Fibroblast of the conjunctiva (primary cell): Measurements from ENCODE around the gene CDK11A.
"Not testable (repeated sequence)": the region's sequence is repeated elsewhere in the genome, so short reads cannot be mapped to it uniquely, and the experiment has no call there.

Source experiments
- DNase-seq: peaks from one replicate; pipeline ENCODE4 v3.0.0-alpha.2; 2010; ENCODE audit warnings: low read depth

Gene CDK11A

GRCh38 chr1:1721201-1721600, 3.0 kb downstream of the CDK11A start:
- DNase-seq, result no peak

DNA sequence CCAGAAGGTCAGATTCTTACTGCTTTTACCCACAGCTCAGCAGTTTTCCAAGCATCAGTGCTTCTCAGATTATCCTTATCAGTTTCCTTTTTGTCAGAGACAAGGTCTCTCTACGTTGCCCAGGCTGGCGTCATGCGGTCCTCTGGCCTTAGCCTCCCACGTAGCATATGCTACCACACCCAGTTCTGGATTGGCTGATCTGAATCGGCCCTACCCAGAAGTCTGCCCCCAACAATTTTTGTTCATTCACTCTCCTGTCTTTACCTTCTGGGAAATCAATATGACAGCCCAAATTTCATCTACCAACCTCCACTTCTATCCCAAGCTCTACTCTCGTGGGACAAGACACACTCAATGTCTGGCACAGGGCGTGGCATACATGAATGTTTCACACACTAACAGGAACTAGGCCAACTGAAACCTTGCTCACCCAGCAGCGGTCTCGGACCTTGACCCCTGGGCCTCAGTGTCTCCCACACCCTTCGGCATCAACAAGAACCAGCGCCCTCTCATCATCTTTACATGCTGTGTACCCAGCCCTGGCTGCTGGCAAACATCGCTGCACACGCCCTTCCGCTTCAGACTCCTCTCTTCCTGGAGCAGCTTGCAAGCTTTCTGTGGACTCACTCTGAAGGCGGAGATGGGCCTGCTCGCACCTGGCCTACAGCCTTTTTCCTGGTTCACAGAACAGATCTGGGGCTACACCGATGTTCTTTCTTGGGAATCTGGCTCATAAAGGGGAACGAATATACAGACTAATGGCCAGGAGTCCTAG, 8.9 kb downstream of the CDK11A start:
- not testable (repeated sequence) for DNase-seq

DNA sequence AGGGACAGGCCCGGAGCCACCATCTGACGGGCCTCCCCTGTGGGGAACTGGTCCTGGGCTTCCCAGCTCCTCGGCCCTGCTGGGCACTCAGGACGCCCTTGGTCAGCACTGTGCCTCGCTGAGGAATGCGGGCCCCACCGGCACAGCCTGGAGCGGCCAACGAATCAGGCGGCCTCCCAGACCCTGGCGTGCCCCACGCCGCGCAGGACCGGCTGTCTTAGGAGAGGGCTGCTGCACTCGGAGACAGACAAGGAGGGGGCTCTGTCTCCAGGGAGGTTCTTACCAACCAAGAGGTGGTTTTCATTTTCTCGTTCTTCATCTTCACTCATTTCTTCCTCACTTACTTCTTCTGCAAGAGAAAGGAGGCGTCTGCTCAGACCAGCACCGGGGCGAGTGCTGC, 16.3 kb downstream of the CDK11A start:
- not testable (repeated sequence) for DNase-seq

GRCh38 chr1:1707241-1707640, 16.9 kb downstream of the CDK11A start:
- DNase-seq, result not testable (repeated sequence)

GRCh38 chr1:1705623-1706022, 18.5 kb downstream of the CDK11A start:
- not testable (repeated sequence) for DNase-seq

GRCh38 chr1:1704284-1704957, 19.7 kb downstream of the CDK11A start:
- DNase-seq, result not testable (repeated sequence)

GRCh38 chr1:1703796-1704195, 20.4 kb downstream of the CDK11A start:
- no peak for DNase-seq

GRCh38 chr1:1702506-1702905, 21.7 kb downstream of the CDK11A start:
- not testable (repeated sequence) for DNase-seq

GRCh38 chr1:1700557-1700956, 23.6 kb downstream of the CDK11A start:
- DNase-seq, result not testable (repeated sequence)

GRCh38 chr1:1700067-1700466, 24.1 kb downstream of the CDK11A start:
- not testable (repeated sequence) for DNase-seq

- not testable (repeated sequence) for DNase-seq
Measured at GRCh38 chr1:1699061-1699460, 25.1 kb downstream of the CDK11A start.

GRCh38 chr1:1697358-1698183, 26.6 kb downstream of the CDK11A start:
- DNase-seq, result not testable (repeated sequence)

DNA sequence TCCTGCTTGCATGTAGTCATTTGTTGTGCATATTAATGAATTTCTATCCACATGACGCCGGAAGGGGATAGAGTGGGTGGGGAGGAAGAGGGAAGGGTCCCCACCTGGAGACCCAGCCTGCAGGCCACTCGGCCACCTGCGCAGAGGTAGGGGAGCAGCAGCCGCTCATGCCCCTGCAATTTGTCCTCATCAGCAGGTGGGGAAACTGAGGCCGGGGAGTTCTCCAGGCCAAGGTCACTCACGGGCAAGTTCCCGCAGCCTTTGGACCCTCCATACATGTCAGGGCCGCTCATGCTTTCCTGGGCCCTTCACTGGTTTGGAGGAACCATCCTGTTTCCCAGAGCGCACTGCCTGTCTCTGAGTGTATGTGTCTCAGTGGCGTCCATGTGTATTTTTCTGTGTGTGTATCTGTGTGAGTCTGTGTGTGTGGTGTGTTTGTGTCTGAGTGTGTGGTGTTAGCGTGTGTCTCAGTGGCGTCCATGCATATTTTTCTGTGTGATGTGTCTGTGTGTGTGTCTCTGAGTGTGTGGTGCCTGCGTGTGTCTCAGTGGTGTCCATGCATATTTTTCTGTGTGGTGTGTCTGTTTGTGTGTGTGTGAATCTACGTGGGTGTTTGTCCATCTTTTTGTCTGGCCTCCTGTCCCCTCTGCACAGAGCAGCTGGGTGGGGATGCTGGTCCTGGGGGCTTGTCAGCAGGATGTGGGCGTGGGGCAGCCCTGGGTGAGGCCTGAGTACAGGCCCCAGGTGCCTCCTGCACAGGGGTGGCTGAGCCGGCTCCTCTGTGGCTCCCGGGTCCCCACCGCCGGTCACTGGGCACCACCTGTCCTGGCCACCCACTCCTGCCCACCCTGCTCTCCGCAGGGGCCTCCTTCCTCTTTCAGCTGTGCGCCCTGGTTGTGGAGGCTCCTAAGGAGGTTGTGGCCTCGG, 27.5 kb downstream of the CDK11A start:
- not testable (repeated sequence) for DNase-seq

DNA sequence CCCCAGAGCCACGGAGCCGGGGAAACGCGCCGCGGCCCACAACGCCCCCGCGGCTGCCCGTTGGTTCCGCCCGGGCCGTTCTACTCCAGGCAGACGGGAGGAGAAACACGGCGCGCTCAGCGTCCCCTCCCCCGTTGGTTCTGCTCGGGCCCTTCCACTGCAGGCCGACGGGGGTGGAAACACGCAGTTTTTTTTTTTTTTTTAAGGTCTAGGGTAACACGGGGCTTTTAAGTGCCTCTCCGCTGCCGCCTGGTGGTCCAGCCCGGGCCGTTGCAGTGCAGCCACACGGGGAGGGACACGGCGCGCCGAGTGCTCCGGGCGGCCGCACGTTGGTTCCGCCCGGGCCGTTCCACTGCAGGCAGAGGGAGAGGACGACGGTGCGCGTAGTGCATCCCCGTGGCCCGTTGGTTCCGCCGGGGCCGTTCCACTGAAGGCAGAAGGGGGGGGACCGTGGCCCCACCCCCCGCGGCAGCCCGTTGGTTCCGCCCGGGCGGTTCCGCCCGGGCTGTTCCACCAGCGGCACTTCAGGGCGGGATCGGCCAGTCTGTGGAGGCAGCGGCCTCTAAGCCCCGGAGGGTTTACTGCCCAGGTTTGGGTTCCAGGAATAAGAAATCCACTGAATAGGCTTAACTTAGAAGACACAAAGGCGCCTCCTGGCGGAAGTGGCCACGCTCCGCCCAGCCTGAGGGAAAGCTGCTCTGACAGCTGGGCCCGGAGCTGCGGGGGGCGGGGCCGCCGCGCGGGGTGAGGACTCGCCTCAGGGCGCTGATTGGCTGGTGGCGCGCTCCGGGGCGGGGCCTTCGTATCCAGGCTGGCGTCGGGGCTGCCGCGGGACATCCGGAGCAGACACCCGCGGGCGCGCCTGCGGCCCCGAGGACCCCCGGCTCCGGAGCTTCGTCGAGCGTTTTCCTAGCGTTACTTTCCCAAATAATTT, 31.2 kb downstream of the CDK11A start, which contains the start of gene SLC35E2B:
Gene SLC35E2B (minus strand): TSS at position 82 of the 934 bp plus-strand sequence. CDS start 16,096 bp downstream, outside the sequence.
- peak; percentile 87 for DNase-seq

- DNase-seq, result peak; percentile 17
Measured at GRCh38 chr1:1692324-1692713, 31.8 kb downstream of the CDK11A start.

DNA sequence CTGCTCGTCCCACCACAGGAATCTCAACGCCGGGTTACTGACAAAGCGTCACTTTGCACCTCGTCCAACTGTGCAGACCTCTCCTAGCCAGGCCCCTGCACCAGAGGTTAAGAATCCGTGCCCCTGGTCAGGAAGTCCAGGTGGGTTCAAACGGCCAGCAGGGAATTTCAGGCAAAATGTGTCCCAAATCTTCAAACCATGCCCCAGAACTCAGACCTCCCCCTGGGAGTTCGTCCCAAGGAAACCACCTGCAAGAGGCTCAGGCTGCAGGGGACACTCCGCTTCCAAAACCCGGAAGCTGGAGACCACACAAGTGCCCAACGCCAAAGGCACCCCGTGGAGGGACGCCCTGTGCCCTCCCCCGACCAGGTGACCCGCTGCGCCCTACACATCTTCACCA, 32.7 kb downstream of the CDK11A start:
- not testable (repeated sequence) for DNase-seq

DNA sequence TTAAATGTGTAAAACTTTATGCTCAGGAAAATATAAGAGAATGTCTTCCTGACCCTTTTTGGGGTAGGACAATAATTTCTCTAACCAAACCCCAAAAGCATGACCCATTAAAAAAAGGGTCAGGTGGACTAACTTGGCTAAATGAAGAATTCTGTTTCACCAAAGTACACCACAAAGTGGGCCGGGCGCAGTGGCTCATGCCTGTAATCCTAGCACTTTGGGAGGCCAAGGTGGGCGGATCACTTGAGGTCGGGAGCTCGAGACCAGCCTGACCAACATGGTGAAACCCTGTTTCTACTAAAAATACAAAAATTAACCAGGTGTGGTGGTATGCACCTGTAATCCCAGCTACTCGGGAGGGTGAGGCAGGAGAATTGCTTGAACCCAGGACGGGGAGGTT, 34.6 kb downstream of the CDK11A start:
- not testable (repeated sequence) for DNase-seq

DNA sequence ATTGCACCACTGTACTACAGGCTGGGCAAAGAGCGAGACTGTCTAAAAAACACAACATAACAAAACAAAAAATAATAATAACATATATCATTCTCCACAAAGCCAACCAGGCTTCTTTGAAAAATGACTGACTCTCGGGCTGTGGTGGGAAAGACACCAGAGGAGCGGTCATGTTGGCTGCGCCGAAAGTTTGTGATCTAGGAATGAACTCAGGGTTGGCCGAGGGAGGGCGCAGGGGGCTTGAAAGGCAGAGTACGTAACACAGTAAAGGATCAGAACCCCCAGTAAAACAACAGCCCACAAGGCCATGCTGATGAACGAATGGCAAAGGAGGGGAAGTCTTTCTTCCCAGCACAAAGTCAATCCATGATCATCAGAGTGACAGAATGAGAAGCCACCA, 36.3 kb downstream of the CDK11A start:
- DNase-seq, result no peak

DNA sequence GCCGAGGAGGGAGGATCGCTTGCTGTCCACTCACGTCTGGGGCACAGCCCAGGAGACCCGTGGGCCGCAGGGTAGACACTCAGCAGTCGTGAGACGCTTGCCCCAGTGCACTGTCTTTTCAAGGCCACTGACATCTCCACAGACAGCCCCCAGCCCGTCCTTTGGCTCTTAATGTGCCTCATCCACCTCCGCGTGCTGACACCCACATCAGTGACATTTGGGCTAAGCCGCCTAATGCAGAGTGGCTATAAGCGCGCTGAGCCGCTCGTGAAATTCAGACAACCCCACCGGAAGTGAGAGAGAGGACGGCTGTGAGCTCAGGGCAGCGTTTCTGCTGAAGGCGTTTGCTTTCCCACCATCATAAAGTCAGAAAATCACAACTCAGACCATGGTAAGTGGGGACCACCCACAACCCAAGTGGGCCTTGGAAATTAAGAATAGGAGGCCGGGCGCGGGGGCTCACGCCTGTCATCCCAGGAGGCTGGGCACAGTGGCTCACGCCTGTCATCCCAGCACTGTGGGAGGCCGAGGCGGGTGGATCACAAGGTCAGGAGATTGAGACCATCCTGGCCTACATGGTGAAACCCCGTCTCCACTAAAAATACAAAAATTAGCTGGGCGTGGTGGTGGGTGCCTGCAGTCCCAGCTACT, 40.0 kb downstream of the CDK11A start:
- no peak for DNase-seq
